H1 (cell line): ENCODE data around the gene ENPP7. TPM values are rescaled to one million over a fixed set of nuclear protein-coding genes. Genes with fewer than 3 reads are reported as not detected.

Experiments
- CTCF ChIA-PET: fragments of 300-600 bp; sonication (Branson Sonifier 250); formaldehyde crosslinking; loops from one replicate; lab custom pipeline; 2021; ENCODE audit not compliant: partially characterized antibody; lab: Charles Lee
- POLR2A ChIA-PET: fragments of 300-600 bp; sonication (Branson Sonifier 250); formaldehyde crosslinking; loops from one replicate; lab custom pipeline; 2021; ENCODE audit warnings: inconsistent platforms; ENCODE audit not compliant: partially characterized antibody; lab: Charles Lee
- DNase-seq, 2 experiments: peaks; one replicate each; pipeline versions ENCODE4 v3.0.0 to v3.0.0-alpha.2; 2010 to 2022; ENCODE audit warnings: low spot score in 2 of 2, low read depth in 1 of 2, mixed read lengths in 1 of 2
- FAIRE-seq: peaks from 2 replicates; lab custom pipeline; 2011; peaks lifted over from hg19 to GRCh38; lab: Jason Lieb, UNC
- H2AFZ ChIP-seq: 2 replicates; pipeline ENCODE4 v1.8.1; 2012; ENCODE audit warnings: low read length, inconsistent platforms
- H2AK5ac ChIP-seq: 2 replicates; pipeline ENCODE4 v1.6.1; 2013; ENCODE audit warnings: low read depth, low read length
- H2BK120ac ChIP-seq: replicated peaks from 2 replicates; pipeline ENCODE3; 2013; ENCODE audit warnings: low read depth, low read length, inconsistent platforms
- H2BK12ac ChIP-seq: 2 replicates; pipeline ENCODE4 v1.6.1; 2013; ENCODE audit warnings: low read depth, low read length
- H2BK15ac ChIP-seq: 2 replicates; pipeline ENCODE4 v1.6.1; 2013; ENCODE audit warnings: low read length
- H2BK20ac ChIP-seq: 2 replicates; pipeline ENCODE4 v1.6.1; 2013; ENCODE audit warnings: low read length
- H2BK5ac ChIP-seq: 2 replicates; pipeline ENCODE4 v1.6.1; 2013; ENCODE audit warnings: low read depth, low read length
- H3K14ac ChIP-seq: 2 replicates; pipeline ENCODE4 v1.6.1; 2013; ENCODE audit warnings: inconsistent platforms; ENCODE audit not compliant: insufficient read length
- H3K18ac ChIP-seq: 2 replicates; pipeline ENCODE4 v1.6.1; 2013; ENCODE audit warnings: low read length; ENCODE audit errors: extremely low read depth
- H3K23ac ChIP-seq: 2 replicates; pipeline ENCODE4 v1.6.1; 2013; ENCODE audit warnings: inconsistent platforms; ENCODE audit not compliant: insufficient read length
- H3K23me2 ChIP-seq: 2 replicates; pipeline ENCODE4 v1.6.1; 2013; ENCODE audit warnings: low read depth, low read length
- H3K27ac ChIP-seq: 2 replicates; pipeline ENCODE4 v1.6.1; 2011; ENCODE audit warnings: low read depth, low read length, inconsistent platforms
- H3K27me3 ChIP-seq, 4 experiments: replicated peaks in 1 of 4; 1 replicate in 1 of 4; 2 replicates in 3 of 4; pipeline versions ENCODE4 v1.6.1 to v1.8.1; 2011 to 2013; ENCODE audit warnings: low read length in 3 of 4, mild to moderate bottlenecking in 3 of 4, inconsistent platforms in 2 of 4, mixed read lengths in 2 of 4, moderate library complexity in 1 of 4; ENCODE audit not compliant: control insufficient read depth in 3 of 4, insufficient read depth in 3 of 4; ENCODE audit errors: extremely low read depth in 1 of 4
- H3K36me3 ChIP-seq, 4 experiments: 2 replicates each; pipeline versions ENCODE4 v1.6.1 to v1.8.1; 2011 to 2013; ENCODE audit warnings: mild to moderate bottlenecking in 4 of 4, low read length in 3 of 4, moderate library complexity in 2 of 4, control low read depth in 1 of 4, inconsistent platforms in 1 of 4; ENCODE audit not compliant: insufficient read depth in 4 of 4, control insufficient read depth in 2 of 4
- H3K4ac ChIP-seq: replicated peaks from 2 replicates; pipeline ENCODE3; 2013; ENCODE audit warnings: low read length, low read depth, mixed read lengths, inconsistent platforms; ENCODE audit not compliant: insufficient read length
- H3K4me1 ChIP-seq, 4 experiments: replicated peaks in 1 of 4; 1 replicate in 1 of 4; 2 replicates in 3 of 4; pipeline versions ENCODE4 v1.6.1 to v1.8.1; 2011 to 2013; ENCODE audit warnings: low read length in 3 of 4, inconsistent platforms in 2 of 4, mixed read lengths in 1 of 4; ENCODE audit not compliant: insufficient read depth in 4 of 4, control insufficient read depth in 3 of 4
- H3K4me2 ChIP-seq, 2 experiments: 2 replicates each; pipeline versions ENCODE4 v1.6.1 to v1.8.1; 2011 to 2013; ENCODE audit warnings: low read depth in 2 of 2, low read length in 2 of 2, control low read depth in 1 of 2, inconsistent platforms in 1 of 2, mild to moderate bottlenecking in 1 of 2; ENCODE audit not compliant: insufficient read depth in 1 of 2
- H3K4me3 ChIP-seq, 4 experiments: fragments of 200-600, 300-600 bp in 1 of 4; sonication (generic), shearing (Covaris generic), sonication (Bioruptor Twin) in 1 of 4; 2 replicates each; pipeline versions ENCODE4 v1.5.1 to v1.8.1; 2011 to 2016; ENCODE audit warnings: low read length in 4 of 4, low read depth in 3 of 4, control low read depth in 2 of 4, inconsistent platforms in 2 of 4, mild to moderate bottlenecking in 2 of 4, mixed read lengths in 1 of 4, moderate library complexity in 1 of 4; ENCODE audit not compliant: insufficient read depth in 2 of 4; ENCODE audit errors: extremely low read depth in 1 of 4
- H3K56ac ChIP-seq: replicated peaks from 2 replicates; pipeline ENCODE3; 2013; ENCODE audit warnings: low read depth, mild to moderate bottlenecking, mixed read lengths, low read length, inconsistent platforms; ENCODE audit not compliant: insufficient read length
- H3K79me1 ChIP-seq: 2 replicates; pipeline ENCODE4 v1.6.1; 2013; ENCODE audit warnings: low read depth, low read length, control low read depth
- H3K79me2 ChIP-seq, 2 experiments: 2 replicates each; pipeline versions ENCODE4 v1.6.1 to v1.8.1; 2012 to 2013; ENCODE audit warnings: low read length in 2 of 2, mild to moderate bottlenecking in 2 of 2, inconsistent platforms in 1 of 2; ENCODE audit not compliant: insufficient read depth in 2 of 2, control insufficient read depth in 1 of 2
- H3K9ac ChIP-seq, 4 experiments: replicated peaks in 1 of 4; 1 replicate in 1 of 4; 2 replicates in 3 of 4; pipeline versions ENCODE4 v1.6.1 to v1.8.1; 2011 to 2013; ENCODE audit warnings: low read depth in 3 of 4, low read length in 3 of 4, control low read depth in 2 of 4, mild to moderate bottlenecking in 2 of 4, moderate library complexity in 2 of 4, inconsistent platforms in 1 of 4; ENCODE audit errors: extremely low read depth in 1 of 4
- H3K9me3 ChIP-seq, 2 experiments: 2 replicates each; pipeline versions ENCODE4 v1.6.1 to v1.8.1; 2012 to 2013; ENCODE audit warnings: mild to moderate bottlenecking in 2 of 2, moderate library complexity in 2 of 2, control low read depth in 1 of 2, inconsistent platforms in 1 of 2, low read depth in 1 of 2, low read length in 1 of 2, mixed read lengths in 1 of 2; ENCODE audit not compliant: insufficient read depth in 2 of 2
- H4K20me1 ChIP-seq, 2 experiments: replicated peaks in 1 of 2; 2 replicates each; pipeline versions ENCODE3 to v1.8.1; 2011 to 2013; ENCODE audit warnings: inconsistent platforms in 2 of 2, low read length in 2 of 2, mild to moderate bottlenecking in 1 of 2; ENCODE audit not compliant: insufficient read depth in 2 of 2, control insufficient read depth in 1 of 2
- H4K5ac ChIP-seq: 2 replicates; pipeline ENCODE4 v1.6.1; 2013; ENCODE audit warnings: low read length, low read depth, mixed read lengths, inconsistent platforms; ENCODE audit not compliant: insufficient read length
- H4K8ac ChIP-seq: 2 replicates; pipeline ENCODE4 v1.8.0; 2013; ENCODE audit warnings: mild to moderate bottlenecking, moderate library complexity, low read length, inconsistent platforms; ENCODE audit not compliant: insufficient read depth; ENCODE audit errors: extremely low read depth
- H4K91ac ChIP-seq: replicated peaks from 2 replicates; pipeline ENCODE3; 2013; ENCODE audit warnings: low read length, mixed read lengths, inconsistent platforms; ENCODE audit not compliant: insufficient read length
- BACH1 ChIP-seq: IDR thresholded peaks from 2 replicates; pipeline ENCODE4 v1.6.1; 2012; ENCODE audit warnings: low read length, improper control_type of control experiment
- CEBPB ChIP-seq: IDR thresholded peaks from 2 replicates; pipeline ENCODE4 v1.6.1; 2012; ENCODE audit warnings: low read depth, low read length
- EGR1 ChIP-seq: IDR thresholded peaks from 2 replicates; pipeline ENCODE4 v1.6.1; 2011; ENCODE audit warnings: low read depth, low read length, borderline replicate concordance
- EZH2 ChIP-seq: fragments of 200-600 bp; sonication (generic); IDR thresholded peaks from 2 replicates; pipeline ENCODE4 v1.7.1; 2012; ENCODE audit warnings: low read depth, mild to moderate bottlenecking, moderate library complexity, low read length, inconsistent platforms; ENCODE audit not compliant: severe bottlenecking
- HDAC2 ChIP-seq, 2 experiments: fragments of 300-600 bp in 1 of 2; sonication (generic) in 1 of 2; IDR thresholded peaks; 2 replicates each; pipeline ENCODE4 v1.6.1; 2011 to 2012; ENCODE audit warnings: low read depth in 2 of 2, low read length in 2 of 2, mild to moderate bottlenecking in 2 of 2, moderate library complexity in 2 of 2, borderline replicate concordance in 1 of 2, inconsistent platforms in 1 of 2
- KDM4A ChIP-seq: IDR thresholded peaks from one replicate; pipeline ENCODE4 v1.7.1; 2012; ENCODE audit warnings: low read depth, mild to moderate bottlenecking, moderate library complexity, low read length, inconsistent platforms; ENCODE audit not compliant: severe bottlenecking
- NANOG ChIP-seq: IDR thresholded peaks from 2 replicates; pipeline ENCODE4 v1.6.1; 2011; ENCODE audit warnings: low read length, low read depth, mild to moderate bottlenecking, inconsistent platforms; ENCODE audit not compliant: insufficient read depth, poor library complexity, severe bottlenecking
- RBBP5 ChIP-seq: IDR thresholded peaks from 2 replicates; pipeline ENCODE4 v1.7.1; 2012; ENCODE audit warnings: low read depth, mild to moderate bottlenecking, inconsistent platforms, low read length, moderate library complexity, borderline replicate concordance
- SP1 ChIP-seq: IDR thresholded peaks from 2 replicates; pipeline ENCODE4 v1.6.1; 2011; ENCODE audit warnings: low read depth, low read length
- TAF7 ChIP-seq: optimal IDR thresholded peaks from 2 replicates; pipeline ENCODE3; 2011; ENCODE audit warnings: low read depth, mild to moderate bottlenecking, inconsistent platforms, low read length, moderate library complexity, borderline replicate concordance
- WGBS, 2 experiments: shearing (Covaris generic) in 1 of 2; methylation state at CpG; one replicate each; pipeline versions ENCODE4 v1.1.6 to v1.1.7; 2013 to 2015; ENCODE audit warnings: low lambda C conversion rate in 2 of 2, mixed read lengths in 2 of 2, inconsistent platforms in 1 of 2, low coverage in 1 of 2, missing lambda C conversion rate in 1 of 2; ENCODE audit not compliant: insufficient replicate concordance in 2 of 2, insufficient coverage in 1 of 2, insufficient read length in 1 of 2; ENCODE audit errors: extremely low coverage in 1 of 2, missing lambda C conversion rate in 1 of 2; 5-methylcytosine and 5-hydroxymethylcytosine counted together
- polyA plus RNA-seq, 7 experiments: library from polyadenylated mRNA; depleted of rRNA in 3 of 7; stranded (reverse) in 5 of 7; unstranded in 2 of 7; fragments of >200 nt in 5 of 7; fragments of 200-250 nt in 2 of 7; gene quantifications; 1 replicate in 5 of 7; 2 replicates in 1 of 7; 4 replicates in 1 of 7; pipeline versions ENCODE4 v1.2.1 to v1.2.3, GENCODE V29; 2011 to 2013; ENCODE audit warnings: missing spikeins in 2 of 7, mixed read lengths in 2 of 7
- total RNA-seq: library from RNA; stranded (reverse); fragmentation: NEBNext Ultra II Directional; extraction: Animal tissue kit (Norgen Biotek cat#: 25700); gene quantifications from 2 replicates; pipeline ENCODE4 v1.2.1, GENCODE V29; 2021
- TF ChIP-seq, protein P1 (sequence below): IDR thresholded peaks from 2 replicates; pipeline ENCODE4 v1.6.1; 2011; ENCODE audit warnings: low read depth, mild to moderate bottlenecking, low read length; ENCODE audit not compliant: insufficient read depth

Gene ENPP7
- total and polyA plus RNA-seq, 2 of the 8 experiments (the other 6 are each of a cell fraction or from before 2014, with no cell fraction given): not detected

DNA sequence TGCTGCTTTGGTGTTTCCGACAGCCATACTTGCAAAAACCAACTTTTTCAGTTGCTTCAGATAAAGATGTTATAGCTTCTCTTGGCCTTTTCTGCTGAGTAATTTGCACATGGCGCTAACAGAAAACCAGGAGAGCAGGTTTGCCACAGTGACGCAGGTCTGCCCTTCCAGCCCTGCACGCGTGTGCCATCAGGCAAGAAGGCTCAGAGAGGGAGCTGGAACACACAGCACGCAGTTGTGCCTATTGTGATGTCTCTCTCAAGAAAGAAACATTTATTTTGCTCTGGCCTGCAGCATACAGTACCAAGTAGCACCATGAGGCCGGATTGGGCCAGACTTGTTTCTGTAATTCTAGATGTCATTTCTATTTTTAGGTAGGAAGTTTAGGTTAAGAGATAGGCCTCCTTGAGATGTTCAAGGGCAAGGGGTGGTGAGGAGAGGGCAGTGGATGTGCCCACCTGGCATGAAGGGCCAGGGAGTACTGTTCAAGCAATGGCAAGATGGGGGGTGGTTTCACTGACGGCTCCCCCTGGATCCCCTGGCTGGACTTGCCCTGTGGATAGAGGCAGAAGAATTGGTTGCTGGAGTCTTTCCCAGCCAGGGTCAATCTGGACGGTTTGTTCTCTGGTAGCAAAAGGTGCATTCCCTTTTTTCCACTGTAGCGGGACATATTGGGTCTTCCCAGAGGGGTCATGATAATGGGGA is 49.1 kb downstream of the ENPP7 start:
- Histone ChIP-seq H2AK5ac (no peak overlapping the region), H3K36me3 (peaks cover 22 to 53% (median 44%) of the 10 kb centered on the region in 4 experiments; a peak in 7 of 8 replicates), H2BK20ac (no peak overlapping the region), H3K56ac (no peak overlapping the region), H3K4me1 (peaks cover 4 to 19% (median 13%) of the 10 kb centered on the region in 4 experiments), H3K23ac (no peak overlapping the region), H3K79me1 (peaks cover 31% of the 10 kb centered on the region), H2AFZ (no peak overlapping the region), H4K20me1 (peaks cover 21 to 38% of the 10 kb centered on the region in 2 experiments), H3K9me3 (no peaks in the 10 kb centered on the region), H3K9ac (no peak overlapping the region; a peak in 1 of 7 replicates), H3K27me3 (no peaks in the 10 kb centered on the region), H3K23me2 (peaks cover 10% of the 10 kb centered on the region), H3K4me2 (peak overlapping the region; percentile 90 to 99), H4K8ac (no peak overlapping the region), H2BK120ac (no peak overlapping the region), H3K4me3 (peak overlapping the region; percentile 55 to 97 (median 83); a peak in 7 of 8 replicates), H2BK5ac (0 out of 2 replicates have a peak overlapping the region, but pooled peaks have one; percentile 21), H3K27ac (no peak overlapping the region), H3K4ac (no peak overlapping the region), H3K14ac (no peak overlapping the region), H3K79me2 (peaks cover 0 to 29% of the 10 kb centered on the region in 2 experiments; a peak in 2 of 4 replicates), H4K91ac (no peak overlapping the region), H3K18ac (no peak overlapping the region), H2BK12ac (no peak overlapping the region), H4K5ac (no peak overlapping the region), H2BK15ac (no peak overlapping the region)
- DNase-seq (no peak), FAIRE-seq (no peak)
- CTCF ChIA-PET: interaction anchor here (1.0 to 2.0 kb wide), 8 partner anchors 9 to 195 kb away, joined by 3 to 9 read pairs (median 4); no protein-coding TSS in a partner anchor
- 92% methylated on average over 10 of the region's 10 CpGs; no CpG with 5 or more reads in 1 of the 2 experiments for WGBS, 2 experiments
- POLR2A ChIA-PET: interaction anchor here (0.7 to 5.2 kb wide), 8 partner anchors 11 to 155 kb away, joined by 3 to 77 read pairs (median 4); no protein-coding TSS in a partner anchor
- TF ChIP-seq EGR1 (no peak), SP1 (no peak), CEBPB (no peak), EZH2 (no peak), TAF7 (no peak), KDM4A (no peak), NANOG (no peak), HDAC2 (IDR thresholded peaks at IDR 0.05; ENCODE audit: borderline replicate concordance in 1 of 2, low read depth in 2 of 2, low read length in 2 of 2) (no peak), RBBP5 (no peak), BACH1 (no peak)
- TF ChIP-seq, protein P1, sequence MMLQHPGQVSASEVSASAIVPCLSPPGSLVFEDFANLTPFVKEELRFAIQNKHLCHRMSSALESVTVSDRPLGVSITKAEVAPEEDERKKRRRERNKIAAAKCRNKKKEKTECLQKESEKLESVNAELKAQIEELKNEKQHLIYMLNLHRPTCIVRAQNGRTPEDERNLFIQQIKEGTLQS: no peak
